ENCODE results near the gene ZSWIM4.

Gene ZSWIM4

DNA sequence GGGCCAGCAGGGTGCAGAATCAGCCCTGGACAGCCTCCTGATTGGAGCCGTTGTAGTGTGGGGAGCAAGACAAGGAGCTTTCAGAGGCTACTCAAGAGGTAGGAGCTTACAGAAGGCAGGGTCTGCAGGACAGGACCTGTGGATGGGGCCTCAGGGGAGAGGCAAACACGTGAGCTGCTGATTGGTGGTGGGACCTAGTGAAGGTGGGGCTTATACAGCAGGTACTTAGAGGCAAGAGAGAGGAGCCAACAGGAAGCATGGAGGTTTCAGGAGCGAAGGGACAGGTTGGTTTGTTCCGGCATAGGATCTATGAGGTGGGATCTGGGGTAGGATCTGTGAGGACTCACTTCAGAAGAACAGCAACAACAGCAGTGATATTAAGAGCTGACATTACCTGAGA lies 32.4 kb downstream of the ZSWIM4 start:
- Histone ChIP-seq H3K4me2 (ENCODE audit: low read length) (no peak overlapping the region), H3K9me3 (ENCODE audit: control insufficient read depth, insufficient read depth, low read length) (no peaks in the 10 kb centered on the region), H3K9me2 (replicated peaks; ENCODE audit: control insufficient read depth, low read length) (no peaks in the 10 kb centered on the region), H4K20me1 (ENCODE audit: control insufficient read depth, insufficient read depth, low read depth, low read length) (no peaks in the 10 kb centered on the region), H3F3A (ENCODE audit: control insufficient read depth, insufficient read depth) (no peaks in the 10 kb centered on the region), H3K4me3 (ENCODE audit: low read length) (no peak overlapping the region), H3K79me2 (ENCODE audit: control insufficient read depth, low read length) (no peaks in the 10 kb centered on the region), H3K27me3 (ENCODE audit: control insufficient read depth, low read length) (no peaks in the 10 kb centered on the region), H3K4me1 (ENCODE audit: control insufficient read depth, low read length) (peaks cover 20% of the 10 kb centered on the region), H3K27ac (ENCODE audit: low read depth, low read length) (no peak overlapping the region), H3K36me3 (ENCODE audit: control insufficient read depth, low read length) (no peaks in the 10 kb centered on the region)
- TF ChIP-seq EZH2phosphoT487 (IDR thresholded peaks at IDR 0.05; ENCODE audit: borderline replicate concordance, low read length) = no peak
- TF ChIP-seq, protein P1, sequence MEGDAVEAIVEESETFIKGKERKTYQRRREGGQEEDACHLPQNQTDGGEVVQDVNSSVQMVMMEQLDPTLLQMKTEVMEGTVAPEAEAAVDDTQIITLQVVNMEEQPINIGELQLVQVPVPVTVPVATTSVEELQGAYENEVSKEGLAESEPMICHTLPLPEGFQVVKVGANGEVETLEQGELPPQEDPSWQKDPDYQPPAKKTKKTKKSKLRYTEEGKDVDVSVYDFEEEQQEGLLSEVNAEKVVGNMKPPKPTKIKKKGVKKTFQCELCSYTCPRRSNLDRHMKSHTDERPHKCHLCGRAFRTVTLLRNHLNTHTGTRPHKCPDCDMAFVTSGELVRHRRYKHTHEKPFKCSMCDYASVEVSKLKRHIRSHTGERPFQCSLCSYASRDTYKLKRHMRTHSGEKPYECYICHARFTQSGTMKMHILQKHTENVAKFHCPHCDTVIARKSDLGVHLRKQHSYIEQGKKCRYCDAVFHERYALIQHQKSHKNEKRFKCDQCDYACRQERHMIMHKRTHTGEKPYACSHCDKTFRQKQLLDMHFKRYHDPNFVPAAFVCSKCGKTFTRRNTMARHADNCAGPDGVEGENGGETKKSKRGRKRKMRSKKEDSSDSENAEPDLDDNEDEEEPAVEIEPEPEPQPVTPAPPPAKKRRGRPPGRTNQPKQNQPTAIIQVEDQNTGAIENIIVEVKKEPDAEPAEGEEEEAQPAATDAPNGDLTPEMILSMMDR (IDR thresholded peaks at IDR 0.05; ENCODE audit: low read depth, low read length, poor library complexity, severe bottlenecking) = no peak

DNA sequence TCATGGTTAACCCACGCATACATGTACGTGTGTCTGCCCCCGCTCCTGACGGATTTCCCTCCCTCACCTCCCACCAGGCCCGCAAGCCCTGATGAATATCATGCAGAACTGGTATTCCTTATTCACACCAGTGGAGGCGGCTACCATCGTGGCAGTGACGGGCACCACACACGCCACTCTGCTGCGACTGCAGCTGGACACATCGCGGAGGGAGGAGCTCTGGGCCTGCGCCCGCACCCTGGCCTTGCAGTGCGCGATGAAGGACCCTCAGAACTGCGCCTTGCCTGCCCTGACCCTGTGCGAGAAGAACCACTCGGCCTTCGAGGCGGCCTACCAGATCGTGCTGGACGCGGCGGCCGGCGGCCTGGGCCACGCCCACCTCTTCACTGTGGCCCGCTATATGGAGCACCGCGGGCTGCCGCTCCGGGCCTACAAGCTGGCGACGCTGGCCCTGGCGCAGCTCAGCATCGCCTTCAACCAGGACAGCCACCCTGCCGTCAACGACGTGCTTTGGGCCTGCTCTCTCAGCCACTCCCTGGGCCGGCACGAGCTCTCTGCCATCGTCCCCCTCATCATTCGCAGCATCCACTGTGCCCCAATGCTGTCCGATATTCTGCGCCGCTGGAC lies 35.0 kb downstream of the ZSWIM4 start:
- Histone ChIP-seq H3K36me3 (ENCODE audit: control insufficient read depth, low read length) (no peaks in the 10 kb centered on the region), H3K4me3 (ENCODE audit: low read length) (no peak overlapping the region), H4K20me1 (ENCODE audit: control insufficient read depth, insufficient read depth, low read depth, low read length) (no peaks in the 10 kb centered on the region), H3K4me2 (ENCODE audit: low read length) (no peak overlapping the region), H3K4me1 (ENCODE audit: control insufficient read depth, low read length) (peaks cover 23% of the 10 kb centered on the region), H3K9me2 (replicated peaks; ENCODE audit: control insufficient read depth, low read length) (no peaks in the 10 kb centered on the region), H3K9me3 (ENCODE audit: control insufficient read depth, insufficient read depth, low read length) (no peaks in the 10 kb centered on the region), H3K79me2 (ENCODE audit: control insufficient read depth, low read length) (no peaks in the 10 kb centered on the region), H3K27me3 (ENCODE audit: control insufficient read depth, low read length) (no peaks in the 10 kb centered on the region), H3F3A (ENCODE audit: control insufficient read depth, insufficient read depth) (peaks cover 5% of the 10 kb centered on the region; the same call in 1 of the 2 replicates), H3K27ac (ENCODE audit: low read depth, low read length) (no peak overlapping the region)
- TF ChIP-seq, protein P1 (IDR thresholded peaks at IDR 0.05; ENCODE audit: low read depth, low read length, poor library complexity, severe bottlenecking) = no peak
- no peak for TF ChIP-seq EZH2phosphoT487 (IDR thresholded peaks at IDR 0.05; ENCODE audit: borderline replicate concordance, low read length)

DNA sequence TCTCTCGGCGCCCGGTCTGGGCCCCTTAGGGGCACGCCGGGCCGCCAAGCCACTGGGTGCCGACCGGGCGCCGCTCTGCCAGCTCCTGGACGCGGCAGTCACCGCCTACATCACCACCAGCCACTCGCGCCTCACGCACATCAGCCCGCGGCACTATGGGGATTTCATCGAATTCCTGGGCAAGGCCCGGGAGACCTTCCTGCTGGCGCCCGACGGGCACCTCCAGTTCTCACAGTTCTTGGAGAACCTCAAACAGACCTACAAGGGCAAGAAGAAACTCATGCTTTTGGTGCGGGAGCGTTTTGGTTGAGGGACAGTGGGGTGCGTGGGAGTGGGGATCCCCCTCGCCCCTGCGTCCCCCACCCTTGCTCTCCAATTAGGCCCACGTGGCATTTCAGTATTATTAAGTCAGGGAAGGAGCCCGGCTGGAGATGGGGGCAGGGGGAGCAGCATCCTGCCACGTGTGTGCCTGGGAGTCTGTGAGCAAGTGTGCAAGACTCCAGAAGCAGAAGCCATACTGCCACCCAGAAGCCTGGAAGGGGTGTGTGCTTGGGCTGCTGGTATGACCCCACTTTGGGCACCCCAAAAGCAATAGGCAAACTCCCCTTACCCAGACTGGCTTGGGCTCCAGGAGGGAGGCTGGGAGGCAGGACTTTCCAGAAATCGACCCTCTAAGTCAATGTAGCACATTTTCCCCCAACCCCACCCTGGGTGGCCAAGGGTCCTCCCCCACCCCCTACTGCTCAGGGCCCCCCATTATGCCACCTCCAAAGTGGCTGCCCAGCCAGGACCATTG lies 35.7 kb downstream of the ZSWIM4 start:
- no peak overlapping the region for H3K27ac ChIP-seq (ENCODE audit: low read depth, low read length)
- no peaks in the 10 kb centered on the region for H3K36me3 ChIP-seq (ENCODE audit: control insufficient read depth, low read length)
- H3K9me2 ChIP-seq (replicated peaks; ENCODE audit: control insufficient read depth, low read length) = no peaks in the 10 kb centered on the region
- no peaks in the 10 kb centered on the region for H3K79me2 ChIP-seq (ENCODE audit: control insufficient read depth, low read length)
- H3K4me1 ChIP-seq (ENCODE audit: control insufficient read depth, low read length) = peaks cover 23% of the 10 kb centered on the region
- H3K9me3 ChIP-seq (ENCODE audit: control insufficient read depth, insufficient read depth, low read length) = no peaks in the 10 kb centered on the region
- H3F3A ChIP-seq (ENCODE audit: control insufficient read depth, insufficient read depth) = peaks cover 5% of the 10 kb centered on the region; the same call in 1 of the 2 replicates
- TF ChIP-seq EZH2phosphoT487 (IDR thresholded peaks at IDR 0.05; ENCODE audit: borderline replicate concordance, low read length) = no peak
- TF ChIP-seq, protein P1 (IDR thresholded peaks at IDR 0.05; ENCODE audit: low read depth, low read length, poor library complexity, severe bottlenecking) = no peak
- no peaks in the 10 kb centered on the region for H3K27me3 ChIP-seq (ENCODE audit: control insufficient read depth, low read length)
- no peaks in the 10 kb centered on the region for H4K20me1 ChIP-seq (ENCODE audit: control insufficient read depth, insufficient read depth, low read depth, low read length)
- no peak overlapping the region for H3K4me3 ChIP-seq (ENCODE audit: low read length)
- no peak overlapping the region for H3K4me2 ChIP-seq (ENCODE audit: low read length)
